ENCODE results near the gene ZNF614. TPM values are rescaled to one million over a fixed set of nuclear protein-coding genes. Genes with fewer than 3 reads are reported as not detected.
"Not testable (repeated sequence)": the region's sequence is repeated elsewhere in the genome, so short reads cannot be mapped to it uniquely, and the experiment has no call there.

Gene ZNF614
- polyA plus RNA-seq: 1 to 10 TPM; 5.2 to 6.7 (median 6.1) TPM

DNA sequence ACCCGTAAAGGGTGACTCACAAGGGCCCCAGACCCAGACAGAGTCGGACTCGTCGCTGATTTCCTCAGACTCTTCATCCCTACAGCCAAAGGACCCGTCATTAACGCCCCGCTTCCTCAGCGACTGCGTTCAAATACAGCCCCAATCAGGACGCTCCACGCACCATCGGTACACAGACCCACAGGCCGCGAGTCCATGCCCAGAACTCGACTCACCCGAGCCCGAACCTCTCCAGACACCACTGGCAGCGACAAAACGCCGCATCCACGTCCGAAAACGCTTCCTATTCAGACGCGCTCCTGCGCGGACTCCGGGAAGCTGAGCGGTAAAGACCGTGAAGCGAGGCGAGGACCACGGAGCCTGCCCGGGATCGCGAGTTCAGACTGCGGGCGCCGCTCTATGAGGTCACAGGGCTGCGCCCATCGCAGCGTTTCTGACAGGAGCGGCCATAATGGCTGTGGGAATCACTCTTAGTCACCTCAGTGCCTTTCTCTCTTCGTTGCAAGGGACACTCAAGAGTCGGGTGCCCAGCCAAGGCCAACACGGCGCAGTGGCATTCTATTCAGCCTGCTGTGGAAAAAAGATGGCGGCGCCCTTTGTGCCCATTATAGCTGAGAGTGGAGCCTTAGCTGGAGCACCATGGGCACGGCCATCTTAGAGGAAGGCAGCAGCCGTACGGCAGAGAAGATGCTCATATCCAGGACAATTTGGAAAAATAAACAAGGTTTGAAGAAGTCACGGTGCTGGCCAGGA is at the start of gene ZNF614:
Gene ZNF614 (minus strand): TSS at position 353 of the 753 bp plus-strand sequence. CDS start 2,634 bp downstream, outside the sequence.
- H3K27ac Mint-ChIP-seq: peak within 1 kb of the TSS; percentile 92 to 97 (median 94)
- H3K27me3 Mint-ChIP-seq (ENCODE audit: low read depth in 3 of 3): peaks cover 8 to 9% (median 9%) of the 10 kb centered on the region in 3 donors
- peaks cover 40 to 55% (median 48%) of the 10 kb centered on the region in 3 donors for H3K36me3 Mint-ChIP-seq
- peaks cover 28 to 40% of the 10 kb centered on the region in 2 donors for H3K4me1 Mint-ChIP-seq
- H3K4me3 Mint-ChIP-seq: peak within 1 kb of the TSS; percentile 88 to 97 (median 92)
- peak; percentile 87 to 90 (median 87) for DNase-seq
- peaks cover 27 to 66% (median 55%) of the 10 kb centered on the region in 6 donors for H3K9me3 Mint-ChIP-seq

DNA sequence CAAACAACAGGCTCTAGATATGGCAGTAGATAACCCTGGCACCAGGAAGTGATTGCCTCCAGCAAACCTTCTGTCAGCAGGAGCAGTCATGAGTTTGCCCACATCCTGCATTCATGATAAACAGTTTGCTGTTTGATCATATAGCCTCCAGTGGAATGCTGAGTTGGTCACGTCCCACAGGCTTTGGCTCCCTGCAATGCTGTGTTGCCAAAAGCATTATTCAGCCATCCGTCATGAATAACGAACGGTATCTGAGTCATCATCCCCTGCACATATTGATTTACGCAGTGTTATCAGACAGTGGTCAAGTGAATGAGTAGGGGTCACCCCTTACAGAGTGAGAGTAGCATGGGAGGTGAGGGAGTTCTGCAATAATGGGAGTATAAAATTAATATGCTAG is 42.3 kb upstream of the ZNF614 start:
- Mint-ChIP-seq H3K4me3 (no peak overlapping the region), H3K4me1 (peaks cover 7 to 30% of the 10 kb centered on the region in 2 donors), H3K27me3 (ENCODE audit: low read depth in 3 of 3) (peaks cover 0 to 7% (median 2%) of the 10 kb centered on the region in 3 donors), H3K27ac (no peak overlapping the region), H3K9me3 (peaks cover 65 to 98% (median 97%) of the 10 kb centered on the region in 6 donors), H3K36me3 (peaks cover 90 to 100% (median 98%) of the 10 kb centered on the region in 3 donors)
- DNase-seq: no peak

DNA sequence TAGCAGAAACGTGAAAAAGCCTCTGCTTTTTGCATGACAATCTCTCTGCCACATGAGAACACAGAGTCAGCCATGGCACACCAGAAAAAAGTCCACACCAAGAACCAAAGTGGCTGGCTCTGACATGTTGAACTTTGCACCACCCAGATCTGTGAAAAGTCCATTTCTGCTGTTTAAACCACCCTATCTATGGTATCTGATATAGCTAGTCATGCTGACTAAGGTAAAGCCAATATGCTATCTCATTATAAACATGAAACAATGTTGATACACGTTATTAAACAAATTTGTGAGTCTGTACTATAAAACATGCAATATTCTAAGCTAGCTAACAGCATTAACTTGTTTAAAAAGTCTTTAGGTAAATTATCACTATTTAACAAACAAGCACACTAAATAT is 41.5 kb upstream of the ZNF614 start:
- H3K27ac Mint-ChIP-seq: no peak overlapping the region
- H3K36me3 Mint-ChIP-seq: peaks cover 87 to 100% (median 97%) of the 10 kb centered on the region in 3 donors
- peaks cover 0 to 9% (median 2%) of the 10 kb centered on the region in 3 donors for H3K27me3 Mint-ChIP-seq (ENCODE audit: low read depth in 3 of 3)
- H3K4me1 Mint-ChIP-seq: peaks cover 7 to 30% of the 10 kb centered on the region in 2 donors
- DNase-seq: no peak
- peaks cover 67 to 98% (median 97%) of the 10 kb centered on the region in 6 donors for H3K9me3 Mint-ChIP-seq
- H3K4me3 Mint-ChIP-seq: no peak overlapping the region

DNA sequence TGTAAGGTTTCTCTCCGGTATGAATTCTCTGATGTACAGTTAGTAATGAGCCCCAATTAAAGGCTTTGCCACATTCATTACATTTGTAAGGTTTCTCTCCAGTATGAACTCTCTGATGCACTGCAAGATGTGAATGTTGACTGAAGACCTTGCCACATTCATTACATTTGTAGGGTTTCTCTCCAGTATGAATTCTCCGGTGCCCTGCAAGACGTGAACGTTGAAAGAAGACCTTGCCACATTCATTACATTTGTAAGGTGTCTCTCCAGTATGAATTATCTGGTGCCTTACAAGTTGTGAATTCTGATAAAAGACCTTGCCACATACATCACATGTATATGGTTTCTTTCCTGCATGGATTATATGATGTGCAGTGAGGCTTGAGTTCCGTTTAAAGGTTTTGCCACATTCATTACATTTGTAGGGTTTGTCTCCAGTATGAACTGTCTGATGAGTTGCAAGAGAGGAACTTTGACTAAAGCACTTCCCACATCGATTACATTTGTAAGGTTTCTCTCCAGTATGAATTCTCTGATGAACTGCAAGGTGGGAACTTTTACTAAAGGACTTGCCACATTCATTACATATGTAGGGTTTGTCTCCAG is 38.2 kb upstream of the ZNF614 start:
- H3K9me3 Mint-ChIP-seq: peaks cover 60 to 98% (median 95%) of the 10 kb centered on the region in 6 donors

DNA sequence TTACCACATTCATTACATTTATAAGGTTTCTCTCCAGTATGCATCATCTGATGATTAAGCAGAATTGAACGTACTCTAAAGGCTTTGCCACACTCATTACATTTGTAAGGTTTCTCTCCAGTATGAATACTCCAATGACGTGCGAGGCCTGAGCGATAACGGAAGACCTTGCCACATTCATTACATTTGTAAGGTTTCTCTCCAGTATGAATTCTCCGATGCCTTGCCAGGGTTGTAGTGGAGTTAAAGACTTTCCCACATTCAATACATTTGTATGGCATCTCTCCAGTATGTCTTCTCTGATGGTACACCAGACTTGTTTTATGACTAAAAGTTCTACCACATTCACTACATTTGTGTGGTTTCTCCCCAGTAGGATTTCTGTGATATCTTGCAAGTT is 37.2 kb upstream of the ZNF614 start:
- peak overlapping the region in 1 of 5 donors; percentile 27 for H3K4me3 Mint-ChIP-seq

More for the DNA sequence above, 38.2 kb upstream of the ZNF614 start:
- Mint-ChIP-seq H3K4me3 (no peak overlapping the region), H3K27ac (no peak overlapping the region), H3K36me3 (peaks cover 60 to 79% (median 78%) of the 10 kb centered on the region in 3 donors), H3K27me3 (ENCODE audit: low read depth in 3 of 3) (peaks cover 2 to 10% (median 2%) of the 10 kb centered on the region in 3 donors), H3K4me1 (peaks cover 7 to 19% of the 10 kb centered on the region in 2 donors)
- no peak for DNase-seq

DNA sequence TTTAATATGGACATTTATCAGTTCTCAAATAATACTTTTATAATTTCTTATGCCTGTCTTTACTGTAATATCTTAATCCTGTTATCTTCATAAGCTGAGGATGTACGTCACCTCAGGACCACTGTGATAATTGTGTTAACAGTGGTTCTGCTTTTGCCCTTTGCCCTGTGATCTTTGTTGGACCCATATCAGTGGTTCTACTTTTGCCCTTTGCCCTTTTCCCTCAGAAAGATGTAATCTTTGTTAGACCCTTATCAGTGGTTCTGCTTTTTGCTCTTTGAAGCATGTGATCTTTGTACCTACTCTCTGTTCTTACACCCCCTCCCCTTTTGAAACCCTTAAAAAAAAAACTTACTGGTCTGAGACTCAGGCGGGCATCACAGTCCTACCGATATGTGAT is 28.3 kb upstream of the ZNF614 start:
- Mint-ChIP-seq H3K4me3 (peak overlapping the region in 1 of 5 donors; percentile 27), H3K36me3 (peaks cover 39 to 66% (median 47%) of the 10 kb centered on the region in 3 donors), H3K9me3 (peaks cover 47 to 93% (median 87%) of the 10 kb centered on the region in 6 donors)
- not testable (repeated sequence) for H3K27me3 Mint-ChIP-seq (ENCODE audit: low read depth in 3 of 3); DNase-seq; H3K4me1 Mint-ChIP-seq; H3K27ac Mint-ChIP-seq

More for the DNA sequence above, 37.2 kb upstream of the ZNF614 start:
- H3K36me3 Mint-ChIP-seq: peaks cover 54 to 76% (median 73%) of the 10 kb centered on the region in 3 donors
- no peak for DNase-seq
- peaks cover 2 to 10% (median 2%) of the 10 kb centered on the region in 3 donors for H3K27me3 Mint-ChIP-seq (ENCODE audit: low read depth in 3 of 3)
- peaks cover 58 to 98% (median 95%) of the 10 kb centered on the region in 6 donors for H3K9me3 Mint-ChIP-seq
- H3K27ac Mint-ChIP-seq: no peak overlapping the region
- H3K4me1 Mint-ChIP-seq: peaks cover 2 to 9% of the 10 kb centered on the region in 2 donors

DNA sequence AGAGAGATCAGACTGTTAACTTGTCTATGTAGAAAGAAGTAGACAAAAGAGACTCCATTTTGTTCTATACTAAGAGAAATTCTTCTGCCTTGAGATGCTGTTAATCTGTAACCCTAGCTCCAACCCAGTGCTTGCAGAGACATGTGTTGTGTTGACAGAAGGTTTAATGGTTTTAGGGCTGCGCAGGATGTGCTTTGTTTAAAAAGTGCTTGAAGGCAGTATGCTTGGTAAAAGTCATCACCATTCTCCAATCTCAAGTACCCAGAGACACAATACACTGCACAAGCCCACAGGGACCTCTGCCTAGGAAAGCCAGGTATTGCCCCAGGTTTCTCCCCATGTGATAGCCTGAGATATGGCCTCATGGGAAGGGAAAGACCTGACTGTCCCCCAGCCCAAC is 23.6 kb upstream of the ZNF614 start:
- not testable (repeated sequence) for DNase-seq, H3K27ac Mint-ChIP-seq, H3K4me3 Mint-ChIP-seq
- peaks cover 18 to 53% (median 48%) of the 10 kb centered on the region in 6 donors for H3K9me3 Mint-ChIP-seq
- H3K36me3 Mint-ChIP-seq: peaks cover 27 to 43% (median 41%) of the 10 kb centered on the region in 3 donors
- H3K27me3 Mint-ChIP-seq (ENCODE audit: low read depth in 3 of 3): peaks cover 5 to 23% (median 12%) of the 10 kb centered on the region in 3 donors
- H3K4me1 Mint-ChIP-seq: peaks cover 24 to 35% of the 10 kb centered on the region in 2 donors

DNA sequence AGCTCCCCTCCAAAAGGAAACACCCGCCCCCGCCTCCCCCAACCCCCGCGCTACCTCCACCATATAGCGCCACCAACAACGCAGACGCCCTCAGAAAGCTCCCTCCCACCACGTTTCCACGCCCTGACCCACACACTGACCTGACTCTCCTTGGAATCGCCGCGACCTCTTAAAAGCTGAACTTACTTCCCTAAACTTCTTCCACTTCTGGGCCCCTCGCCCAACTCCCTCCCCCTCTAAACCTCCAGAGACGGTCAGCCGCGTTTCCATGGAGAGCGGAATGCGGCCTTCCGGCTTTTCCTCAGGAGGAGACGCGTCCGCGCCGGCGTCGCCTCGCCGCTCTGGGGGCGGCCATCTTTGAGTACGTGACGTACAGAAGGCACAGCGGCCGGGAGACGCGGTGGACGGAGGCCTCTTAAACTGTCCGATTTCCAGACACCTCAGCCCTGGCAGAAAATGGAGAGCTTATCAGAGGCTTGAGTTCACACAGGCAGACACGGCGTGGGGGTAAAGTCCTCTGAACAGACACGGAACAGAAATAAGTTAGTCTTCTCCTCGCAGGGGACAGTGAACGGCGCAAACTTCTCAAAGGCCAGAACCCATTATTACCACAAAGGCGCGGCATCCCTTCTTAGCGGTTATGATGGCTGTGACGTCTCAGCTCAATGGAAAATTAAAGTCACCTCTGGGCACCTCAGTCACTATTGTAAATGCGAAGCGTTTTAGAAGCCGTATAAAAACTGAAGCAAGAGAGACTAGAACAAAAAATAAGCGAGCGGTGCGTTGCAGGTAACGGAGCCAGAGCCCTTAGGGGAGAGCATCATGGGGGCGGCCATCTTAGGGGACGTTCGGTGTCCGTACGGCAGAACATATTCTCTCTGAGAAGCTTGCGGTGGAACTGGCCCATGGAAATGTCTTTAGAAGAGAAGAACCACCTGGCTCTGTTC is 20.6 kb upstream of the ZNF614 start, which contains the start of gene ZNF432:
Gene ZNF432 (minus strand): TSS at position 284 of the 947 bp plus-strand sequence. CDS start 1,970 bp downstream, outside the sequence.
- peak within 1 kb of the TSS; percentile 95 to 99 (median 96) for H3K4me3 Mint-ChIP-seq
- peaks cover 39 to 45% (median 39%) of the 10 kb centered on the region in 3 donors for H3K36me3 Mint-ChIP-seq
- H3K27ac Mint-ChIP-seq: peak within 1 kb of the TSS; percentile 98 to 100 (median 99)
- peaks cover 26 to 47% of the 10 kb centered on the region in 2 donors for H3K4me1 Mint-ChIP-seq
- H3K9me3 Mint-ChIP-seq: peaks cover 11 to 31% (median 21%) of the 10 kb centered on the region in 6 donors
- H3K27me3 Mint-ChIP-seq (ENCODE audit: low read depth in 3 of 3): peaks cover 5 to 14% (median 12%) of the 10 kb centered on the region in 3 donors
- DNase-seq: peak; percentile 86 to 87 (median 86)

DNA sequence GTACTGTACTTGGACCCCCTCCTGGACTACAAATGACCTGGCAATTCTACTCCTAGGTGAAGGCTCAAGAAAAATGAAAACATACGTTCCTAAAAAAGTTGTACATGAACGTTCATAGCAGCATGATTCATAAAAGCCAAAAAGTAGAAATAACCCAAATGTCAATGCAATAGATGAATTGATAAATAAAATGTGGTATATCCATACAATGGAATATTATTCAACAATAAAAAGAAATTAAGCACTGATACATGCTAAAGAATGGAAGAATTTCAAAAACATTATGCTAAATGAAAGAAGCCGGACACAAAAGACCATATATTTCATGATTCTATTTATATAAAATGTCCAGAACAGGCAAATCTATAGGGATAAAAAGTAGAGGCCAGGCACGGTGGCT is 11.0 kb upstream of the ZNF614 start:
- DNase-seq: no peak
- Mint-ChIP-seq H3K4me1 (no peaks in the 10 kb centered on the region), H3K27me3 (ENCODE audit: low read depth in 3 of 3) (peaks cover 0 to 2% (median 1%) of the 10 kb centered on the region in 3 donors), H3K9me3 (peaks cover 37 to 72% (median 60%) of the 10 kb centered on the region in 6 donors), H3K36me3 (peaks cover 83 to 96% (median 94%) of the 10 kb centered on the region in 3 donors), H3K4me3 (no peak overlapping the region), H3K27ac (no peak overlapping the region)

DNA sequence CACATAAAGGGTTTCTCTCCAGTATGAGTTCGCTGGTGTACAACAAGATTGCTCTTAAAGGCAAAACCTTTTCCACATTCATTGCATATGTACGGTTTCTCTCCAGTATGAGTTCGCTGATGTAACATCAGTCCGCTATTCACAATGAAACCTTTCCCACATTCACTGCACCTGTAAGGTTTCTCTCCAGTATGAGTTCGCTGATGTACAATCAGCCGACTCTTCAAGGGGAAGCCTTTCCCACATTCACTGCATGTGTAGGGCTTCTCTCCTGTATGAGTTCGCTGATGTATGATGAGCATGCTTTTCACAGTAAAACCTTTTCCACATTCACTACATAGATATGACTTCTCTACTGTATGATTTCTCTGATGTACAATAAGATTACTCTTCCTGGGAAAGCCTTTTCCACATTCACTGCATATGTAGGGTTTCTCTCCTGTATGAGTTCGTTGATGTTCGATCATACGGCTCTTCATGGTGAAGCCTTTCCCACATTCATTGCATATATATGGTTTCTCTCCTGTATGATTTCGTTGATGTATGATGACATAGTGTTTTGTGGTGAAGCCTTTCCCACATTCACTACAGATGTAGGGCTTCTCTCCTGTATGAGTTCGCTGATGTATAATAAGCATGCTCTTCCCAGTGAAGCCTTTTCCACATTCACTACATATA is 6.0 kb upstream of the ZNF614 start:
- Mint-ChIP-seq H3K4me3 (no peak overlapping the region), H3K27ac (no peak overlapping the region), H3K4me1 (peaks cover 1 to 2% of the 10 kb centered on the region in 2 donors), H3K36me3 (peaks cover 58 to 78% (median 61%) of the 10 kb centered on the region in 3 donors), H3K9me3 (peaks cover 40 to 89% (median 85%) of the 10 kb centered on the region in 6 donors), H3K27me3 (ENCODE audit: low read depth in 3 of 3) (peaks cover 0 to 1% (median 0%) of the 10 kb centered on the region in 3 donors)
- DNase-seq: no peak

DNA sequence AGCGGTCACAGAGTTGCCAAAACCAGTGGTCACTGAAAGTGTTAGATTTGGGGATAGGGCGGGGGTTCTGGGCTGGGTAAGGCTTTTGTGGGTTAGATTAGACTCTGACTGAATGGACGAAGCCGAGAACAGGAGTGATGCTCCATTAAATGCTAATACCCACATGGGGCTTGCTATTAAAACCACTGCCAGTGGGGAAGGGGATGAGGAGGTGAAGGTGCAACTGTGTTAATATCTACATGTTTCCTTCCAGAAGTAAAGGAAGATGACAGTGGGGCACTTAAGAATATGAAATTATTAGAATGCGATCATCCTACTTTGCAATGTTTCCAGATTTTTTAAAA is 573 bp upstream of the ZNF614 start:
- H3K9me3 Mint-ChIP-seq: peaks cover 23 to 66% (median 55%) of the 10 kb centered on the region in 6 donors
- H3K27me3 Mint-ChIP-seq (ENCODE audit: low read depth in 3 of 3): peaks cover 8 to 9% (median 9%) of the 10 kb centered on the region in 3 donors
- H3K4me3 Mint-ChIP-seq: peak overlapping the region; percentile 88 to 97 (median 92)
- no peak for DNase-seq
- peak overlapping the region; percentile 92 to 97 (median 94) for H3K27ac Mint-ChIP-seq
- H3K36me3 Mint-ChIP-seq: peaks cover 39 to 54% (median 43%) of the 10 kb centered on the region in 3 donors
- H3K4me1 Mint-ChIP-seq: peaks cover 28 to 40% of the 10 kb centered on the region in 2 donors

DNA sequence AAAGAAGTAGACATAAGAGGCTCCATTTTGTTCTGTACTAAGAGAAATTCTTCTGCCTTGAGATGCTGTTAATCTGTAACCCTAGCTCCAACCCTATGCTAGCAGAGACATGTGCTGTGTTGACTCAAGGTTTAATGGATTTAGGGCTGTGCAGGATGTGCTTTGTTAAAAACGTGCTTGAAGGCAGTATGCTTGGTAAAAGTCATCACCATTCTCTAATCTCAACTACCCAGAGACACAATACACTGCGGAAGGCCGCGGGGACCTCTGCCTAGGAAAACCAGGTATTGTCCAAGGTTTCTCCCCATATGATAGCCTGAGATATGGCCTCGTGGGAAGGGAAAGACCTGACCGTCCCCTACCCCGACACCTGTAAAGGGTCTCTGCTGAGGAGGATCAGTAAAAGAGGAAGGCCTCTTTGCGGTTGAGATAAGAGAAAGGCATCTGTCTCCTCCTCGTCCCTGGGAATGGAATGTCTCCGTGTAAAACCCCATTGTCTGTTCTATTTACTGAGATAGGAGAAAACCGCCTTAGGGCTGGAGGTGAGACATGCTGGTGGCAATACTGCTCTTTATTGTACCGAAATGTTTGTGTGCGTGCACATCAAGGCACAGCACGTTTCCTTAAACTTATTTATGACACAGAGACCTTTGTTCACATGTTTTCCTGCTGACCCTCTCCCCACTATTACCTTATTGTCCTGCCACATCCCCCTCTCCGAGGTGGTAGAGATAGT is 1.8 kb downstream of the ZNF614 start:
- Mint-ChIP-seq H3K4me3 (peak overlapping the region in 4 of 5 donors; percentile 88 to 97 (median 93)), H3K36me3 (peaks cover 51 to 63% (median 55%) of the 10 kb centered on the region in 3 donors), H3K9me3 (peaks cover 36 to 66% (median 54%) of the 10 kb centered on the region in 6 donors), H3K4me1 (peaks cover 28 to 40% of the 10 kb centered on the region in 2 donors), H3K27ac (peak overlapping the region in 1 of 6 donors; percentile 92)
- not testable (repeated sequence) for DNase-seq; H3K27me3 Mint-ChIP-seq (ENCODE audit: low read depth in 3 of 3)
